Mesenchymal stem cell (in vitro differentiated cells and primary cell): ENCODE measurements around the gene EXOC3.
A peak's percentile ranks its signal among the peaks of the same experiment; 100 is the strongest.
"Not testable (repeated sequence)": the region's sequence is repeated elsewhere in the genome, so short reads cannot be mapped to it uniquely, and the experiment has no call there.

Source experiments
- DNase-seq: peaks from one replicate; pipeline ENCODE4 v3.0.0-alpha.2; 2013
- H2AFZ ChIP-seq: one replicate; pipeline ENCODE4 v1.6.1; 2013; ENCODE audit warnings: low read depth, mild to moderate bottlenecking, control low read depth, inconsistent platforms, low read length, moderate library complexity
- H2AK5ac ChIP-seq: 2 replicates; pipeline ENCODE4 v1.6.1; 2013; ENCODE audit warnings: low read length, moderate library complexity, mild to moderate bottlenecking, inconsistent platforms; ENCODE audit not compliant: severe bottlenecking
- H2BK120ac ChIP-seq: one replicate; pipeline ENCODE4 v1.6.1; 2013; ENCODE audit warnings: low read depth, mild to moderate bottlenecking, inconsistent platforms, low read length, moderate library complexity
- H2BK12ac ChIP-seq, 2 experiments: one replicate each; pipeline ENCODE4 v1.6.1; 2013; ENCODE audit warnings: inconsistent platforms in 2 of 2, low read length in 2 of 2, mild to moderate bottlenecking in 2 of 2, moderate library complexity in 2 of 2, control low read depth in 1 of 2
- H2BK15ac ChIP-seq: one replicate; pipeline ENCODE4 v1.6.1; 2013; ENCODE audit warnings: mild to moderate bottlenecking, low read depth, inconsistent platforms; ENCODE audit not compliant: poor library complexity, severe bottlenecking
- H2BK5ac ChIP-seq: 2 replicates; pipeline ENCODE4 v1.6.1; 2013; ENCODE audit warnings: low read depth, mild to moderate bottlenecking, low read length, control low read depth, inconsistent platforms; ENCODE audit not compliant: poor library complexity, severe bottlenecking
- H3K14ac ChIP-seq, 2 experiments: one replicate each; pipeline ENCODE4 v1.6.1; 2013; ENCODE audit warnings: inconsistent platforms in 2 of 2, low read length in 2 of 2, control low read depth in 1 of 2, mild to moderate bottlenecking in 1 of 2, moderate library complexity in 1 of 2
- H3K18ac ChIP-seq, 2 experiments: one replicate each; pipeline ENCODE4 v1.6.1; 2013; ENCODE audit warnings: inconsistent platforms in 2 of 2, low read length in 2 of 2, control low read depth in 1 of 2, low read depth in 1 of 2, mild to moderate bottlenecking in 1 of 2
- H3K23ac ChIP-seq, 2 experiments: one replicate each; pipeline ENCODE4 v1.6.1; 2013; ENCODE audit warnings: inconsistent platforms in 2 of 2, low read length in 2 of 2, mild to moderate bottlenecking in 2 of 2, moderate library complexity in 2 of 2, control low read depth in 1 of 2
- H3K27ac ChIP-seq: 2 replicates; pipeline ENCODE4 v1.5.1; 2013; ENCODE audit warnings: mild to moderate bottlenecking, moderate library complexity, low read length, control low read depth, inconsistent platforms; ENCODE audit not compliant: poor library complexity, severe bottlenecking
- H3K27me3 ChIP-seq, 2 experiments: 2 replicates each; pipeline versions ENCODE4 v1.6.1 to v1.7.0; 2013; ENCODE audit warnings: low read length in 2 of 2, mild to moderate bottlenecking in 2 of 2, moderate library complexity in 2 of 2, control low read depth in 1 of 2, inconsistent platforms in 1 of 2; ENCODE audit not compliant: control insufficient read depth in 1 of 2, insufficient read depth in 1 of 2
- H3K36me3 ChIP-seq, 2 experiments: 2 replicates each; pipeline versions ENCODE4 v1.6.1 to v1.7.0; 2013; ENCODE audit warnings: low read length in 2 of 2, control low read depth in 1 of 2, inconsistent platforms in 1 of 2, low read depth in 1 of 2, mild to moderate bottlenecking in 1 of 2; ENCODE audit not compliant: insufficient read depth in 2 of 2, control insufficient read depth in 1 of 2
- H3K4ac ChIP-seq, 2 experiments: one replicate each; pipeline ENCODE4 v1.6.1; 2013; ENCODE audit warnings: inconsistent platforms in 2 of 2, low read length in 2 of 2, mild to moderate bottlenecking in 2 of 2, moderate library complexity in 2 of 2, control low read depth in 1 of 2, low read depth in 1 of 2
- H3K4me1 ChIP-seq: 2 replicates; pipeline ENCODE4 v1.6.1; 2013; ENCODE audit warnings: low read depth, low read length, control low read depth; ENCODE audit not compliant: control insufficient read depth, insufficient read depth
- H3K4me2 ChIP-seq: 2 replicates; pipeline ENCODE4 v1.6.1; 2013; ENCODE audit warnings: low read length, mild to moderate bottlenecking, inconsistent platforms; ENCODE audit not compliant: poor library complexity, severe bottlenecking
- H3K4me3 ChIP-seq, 2 experiments: 2 replicates each; pipeline versions ENCODE4 v1.5.1 to v1.7.0; 2013; ENCODE audit warnings: low read length in 2 of 2, mild to moderate bottlenecking in 2 of 2, control low read depth in 1 of 2, low read depth in 1 of 2; ENCODE audit not compliant: insufficient read depth in 1 of 2
- H3K79me1 ChIP-seq: replicated peaks from 2 replicates; pipeline ENCODE4 v1.6.1; 2013; ENCODE audit warnings: mild to moderate bottlenecking, control low read depth, low read length, inconsistent platforms; ENCODE audit not compliant: poor library complexity, severe bottlenecking
- H3K9ac ChIP-seq: 2 replicates; pipeline ENCODE4 v1.7.0; 2013; ENCODE audit warnings: mild to moderate bottlenecking, low read length, moderate library complexity
- H3K9me3 ChIP-seq: 2 replicates; pipeline ENCODE4 v1.7.0; 2013; ENCODE audit warnings: mild to moderate bottlenecking, low read length; ENCODE audit not compliant: control insufficient read depth
- H4K8ac ChIP-seq: one replicate; pipeline ENCODE4 v1.6.1; 2013; ENCODE audit warnings: inconsistent platforms, mild to moderate bottlenecking, low read length, moderate library complexity
- H4K91ac ChIP-seq: one replicate; pipeline ENCODE4 v1.6.1; 2013; ENCODE audit warnings: mild to moderate bottlenecking, low read length, inconsistent platforms
- WGBS: methylation state at CpG from one replicate; pipeline ENCODE4 v1.1.7; 2013; ENCODE audit warnings: mixed read lengths; 5-methylcytosine and 5-hydroxymethylcytosine counted together

The EXOC3 gene

DNA sequence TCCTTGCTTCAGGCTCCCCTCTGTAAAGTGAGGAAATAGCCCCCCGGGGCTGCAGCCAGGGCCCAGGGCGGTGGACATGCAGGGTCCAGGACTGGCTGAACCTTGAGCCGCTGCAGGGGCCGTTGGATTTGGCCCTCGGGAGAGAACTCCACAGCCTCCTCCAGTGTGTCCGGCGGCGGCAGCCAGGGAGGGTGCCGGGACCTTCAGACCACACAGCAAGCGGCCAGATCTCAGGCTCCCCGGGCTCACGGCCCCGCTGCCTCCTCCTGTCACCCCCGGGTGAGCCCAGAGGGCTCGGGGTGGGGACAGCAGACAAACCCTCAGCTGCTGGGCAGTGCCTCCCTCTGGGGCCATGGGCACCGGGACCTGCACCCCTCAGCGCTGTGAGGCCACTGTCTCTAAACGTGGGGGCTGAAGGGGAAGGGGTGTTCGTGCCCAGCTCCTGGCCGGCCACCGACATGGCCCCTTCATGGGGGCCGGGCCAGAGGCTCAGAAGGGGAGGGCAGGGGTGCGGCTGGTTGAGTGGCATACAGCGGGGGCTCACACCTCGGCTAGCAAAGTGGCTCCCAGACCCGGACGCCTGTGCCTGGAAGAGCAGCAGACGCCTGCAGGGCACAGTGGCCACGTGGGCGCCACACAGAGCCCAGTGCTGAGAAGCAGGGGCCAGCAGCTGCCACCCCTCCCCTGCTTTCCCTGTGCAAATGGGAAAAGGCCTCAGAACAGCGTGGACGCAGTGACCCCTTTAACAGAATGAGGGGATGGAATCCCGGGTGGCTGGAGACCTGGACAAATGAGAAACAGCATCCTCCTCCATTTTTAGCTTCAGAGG is 61.6 kb downstream of the EXOC3 start:
- WGBS = 80% methylated on average over 33 of the region's 33 CpGs
- no peak for DNase-seq
- H3K27me3 ChIP-seq = peaks cover 9 to 52% of the 10 kb centered on the region in 2 experiments

DNA sequence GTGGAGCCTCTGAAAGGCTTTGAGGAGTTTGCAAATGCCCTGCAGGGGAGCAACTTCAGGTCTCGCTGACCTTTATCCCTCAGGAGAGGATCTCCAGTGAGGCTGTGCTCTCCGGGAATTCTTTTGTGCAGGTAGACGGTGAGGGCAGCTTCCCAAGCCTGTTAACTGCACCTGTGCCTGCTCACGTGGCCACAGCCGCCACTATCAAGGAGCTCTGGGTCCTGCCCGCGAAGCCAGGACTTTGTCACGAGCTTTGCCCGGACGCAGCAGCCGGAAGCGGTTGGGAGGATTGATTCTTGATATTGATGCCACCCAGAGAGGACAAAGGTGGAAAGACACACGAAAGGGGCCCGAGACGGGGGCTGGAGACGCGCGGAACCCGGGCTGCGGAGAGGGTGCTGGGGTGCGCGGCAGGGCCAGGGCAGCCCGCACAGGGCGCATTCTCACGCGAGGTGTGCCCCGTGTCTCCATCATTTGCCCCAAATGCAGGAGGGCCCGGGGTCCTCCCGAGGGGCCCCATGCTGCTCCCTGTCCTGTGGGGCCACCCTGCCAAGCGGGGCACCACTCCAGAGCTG is 63.1 kb downstream of the EXOC3 start:
- Histone ChIP-seq H3K36me3 (no peaks in the 10 kb centered on the region), H3K9ac (no peak overlapping the region), H4K8ac (no peak overlapping the region), H4K91ac (no peak overlapping the region), H3K27ac (no peak overlapping the region), H3K27me3 (peaks cover 5 to 54% of the 10 kb centered on the region in 2 experiments), H3K79me1 (no peaks in the 10 kb centered on the region), H3K18ac (no peak overlapping the region), H2AK5ac (no peak overlapping the region), H3K4ac (no peak overlapping the region), H2BK15ac (no peak overlapping the region), H3K4me2 (no peak overlapping the region), H3K23ac (no peak overlapping the region), H3K4me1 (no peaks in the 10 kb centered on the region), H3K4me3 (peak overlapping the region in 1 of 2 experiments; percentile 30), H2BK5ac (no peak overlapping the region), H3K14ac (no peak overlapping the region), H2AFZ (no peak overlapping the region), H3K9me3 (no peaks in the 10 kb centered on the region), H2BK12ac (no peak overlapping the region), H2BK120ac (no peak overlapping the region)
- DNase-seq = no peak
- 80% methylated on average over 30 of the region's 30 CpGs for WGBS

More for the DNA sequence above, 61.6 kb downstream of the EXOC3 start:
- Histone ChIP-seq H2AFZ (no peak overlapping the region), H4K91ac (no peak overlapping the region), H3K4ac (no peak overlapping the region), H2BK5ac (no peak overlapping the region), H3K23ac (no peak overlapping the region), H3K79me1 (no peaks in the 10 kb centered on the region), H3K9ac (no peak overlapping the region), H3K27ac (no peak overlapping the region), H3K18ac (no peak overlapping the region), H3K9me3 (no peaks in the 10 kb centered on the region), H3K36me3 (no peaks in the 10 kb centered on the region), H2BK120ac (no peak overlapping the region), H2BK12ac (no peak overlapping the region), H4K8ac (no peak overlapping the region), H3K4me2 (no peak overlapping the region), H3K14ac (no peak overlapping the region), H2AK5ac (no peak overlapping the region), H3K4me3 (no peak overlapping the region), H2BK15ac (no peak overlapping the region), H3K4me1 (no peaks in the 10 kb centered on the region)

DNA sequence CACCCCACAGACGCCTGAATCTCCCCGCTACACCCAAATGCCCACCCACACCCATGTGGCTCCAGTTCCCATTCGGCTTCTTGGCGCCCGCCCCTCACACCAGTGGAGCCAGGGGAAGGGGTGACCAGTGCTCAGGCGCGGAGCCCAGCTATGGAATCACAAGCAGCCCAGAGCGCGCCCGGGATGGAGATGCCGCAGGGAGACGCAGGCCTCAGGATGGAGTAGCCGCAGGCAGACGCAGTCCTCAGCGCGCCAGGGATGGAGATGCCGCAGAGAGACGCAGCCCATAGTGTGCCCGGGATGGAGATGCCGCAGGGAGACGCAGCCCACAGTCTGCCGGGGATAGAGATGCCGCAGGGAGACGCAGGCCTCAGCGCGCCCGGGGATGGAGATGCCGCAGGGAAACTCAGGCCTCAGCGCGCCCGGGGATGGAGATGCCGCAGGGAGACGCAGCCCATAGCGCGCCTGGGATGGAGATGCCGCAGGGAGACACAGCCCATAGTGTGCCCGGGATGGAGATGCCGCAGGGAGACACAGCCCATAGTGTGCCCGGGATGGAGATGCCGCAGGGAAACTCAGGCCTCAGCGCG is 65.1 kb downstream of the EXOC3 start:
- H2BK15ac ChIP-seq, H3K14ac ChIP-seq, H3K18ac ChIP-seq, H3K9me3 ChIP-seq, H3K79me1 ChIP-seq, H3K4me3 ChIP-seq, H4K91ac ChIP-seq, DNase-seq, H3K9ac ChIP-seq, H3K4ac ChIP-seq, H3K4me1 ChIP-seq, H3K4me2 ChIP-seq, H2BK5ac ChIP-seq, H3K27ac ChIP-seq, H2AFZ ChIP-seq, H2AK5ac ChIP-seq, H2BK12ac ChIP-seq, H3K36me3 ChIP-seq, H2BK120ac ChIP-seq, H3K23ac ChIP-seq, H4K8ac ChIP-seq: not testable (repeated sequence)
- WGBS = 98% methylated on average over 42 of the region's 42 CpGs
- peaks cover 10 to 47% of the 10 kb centered on the region in 2 experiments for H3K27me3 ChIP-seq

DNA sequence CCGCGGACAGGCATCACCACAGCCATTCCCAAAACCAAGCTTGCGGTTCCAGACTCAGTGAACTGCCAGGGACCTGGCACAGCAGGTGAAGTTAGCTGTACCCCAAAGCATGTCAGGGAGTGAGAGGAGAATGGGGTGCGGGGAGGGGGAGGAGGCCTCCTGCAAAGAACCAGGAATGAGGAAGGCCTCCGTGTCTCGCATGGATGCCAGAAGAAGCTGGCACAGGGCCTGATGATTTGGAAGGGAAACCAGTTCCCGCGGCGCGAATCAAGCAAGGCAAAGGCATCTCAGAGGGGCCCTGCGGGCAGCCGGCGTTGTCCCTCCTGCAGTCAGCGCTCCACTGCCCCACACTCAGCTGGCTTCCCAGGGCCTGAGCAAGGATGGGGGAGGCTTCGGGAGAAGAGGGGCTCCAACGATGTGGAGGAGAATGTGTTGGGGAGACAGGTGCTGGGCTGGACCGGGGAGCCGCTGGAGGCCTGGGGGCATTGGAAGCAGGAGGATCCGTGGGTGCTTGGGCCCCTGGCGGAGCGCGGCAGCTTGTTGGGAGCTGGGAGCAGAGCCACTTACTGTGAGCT is 66.7 kb downstream of the EXOC3 start:
- Histone ChIP-seq H2AFZ (no peak overlapping the region), H3K27ac (no peak overlapping the region), H3K27me3 (peaks cover 25 to 44% of the 10 kb centered on the region in 2 experiments), H4K91ac (no peak overlapping the region), H3K4ac (no peak overlapping the region), H3K23ac (no peak overlapping the region), H3K4me1 (peaks cover 2% of the 10 kb centered on the region), H3K14ac (no peak overlapping the region), H3K36me3 (no peaks in the 10 kb centered on the region), H4K8ac (no peak overlapping the region), H3K4me2 (no peak overlapping the region), H3K9ac (no peak overlapping the region), H2BK5ac (no peak overlapping the region), H2BK120ac (no peak overlapping the region), H3K9me3 (no peaks in the 10 kb centered on the region), H2BK15ac (no peak overlapping the region), H3K79me1 (no peaks in the 10 kb centered on the region), H3K4me3 (no peak overlapping the region), H3K18ac (no peak overlapping the region), H2BK12ac (no peak overlapping the region), H2AK5ac (no peak overlapping the region)
- DNase-seq = no peak
- WGBS = 91% methylated on average over 22 of the region's 22 CpGs
